ENCODE data around the gene SYT11. TPM values are rescaled to one million over a fixed set of nuclear protein-coding genes. Genes with fewer than 3 reads are reported as not detected.

SYT11 gene
- total RNA-seq, 1 donor from 2014 or later: 4.9 TPM

- Mint-ChIP-seq H3K27me3 (ENCODE audit: low read depth) (no peaks in the 10 kb centered on the region), H3K9me3 (ENCODE audit: low read depth) (no peaks in the 10 kb centered on the region), H3K4me1 (ENCODE audit: low read depth) (peaks cover 10% of the 10 kb centered on the region), H3K36me3 (ENCODE audit: low read depth) (peaks cover 5% of the 10 kb centered on the region), H3K27ac (ENCODE audit: unreplicated experiment) (no peak overlapping the region), H3K4me3 (ENCODE audit: unreplicated experiment) (no peak overlapping the region)
- no peak for DNase-seq (ENCODE audit: low spot score)
- TF ChIP-seq CTCF (IDR thresholded peaks at IDR 0.05): no peak
Measured at GRCh38 chr1:155840386-155840785, 19.0 kb upstream of the SYT11 start.

GRCh38 chr1:155844860-155845421 lies 14.4 kb upstream of the SYT11 start:
- no peak overlapping the region for H3K4me3 Mint-ChIP-seq (ENCODE audit: unreplicated experiment)
- H3K4me1 Mint-ChIP-seq (ENCODE audit: low read depth): peaks cover 13% of the 10 kb centered on the region
- H3K9me3 Mint-ChIP-seq (ENCODE audit: low read depth): no peaks in the 10 kb centered on the region
- H3K36me3 Mint-ChIP-seq (ENCODE audit: low read depth): peaks cover 11% of the 10 kb centered on the region
- TF ChIP-seq CTCF (IDR thresholded peaks at IDR 0.05): no peak
- no peak for DNase-seq (ENCODE audit: low spot score)
- no peaks in the 10 kb centered on the region for H3K27me3 Mint-ChIP-seq (ENCODE audit: low read depth)
- H3K27ac Mint-ChIP-seq (ENCODE audit: unreplicated experiment): no peak overlapping the region

- TF ChIP-seq CTCF (IDR thresholded peaks at IDR 0.05): no peak
- no peaks in the 10 kb centered on the region for H3K27me3 Mint-ChIP-seq (ENCODE audit: low read depth)
- no peak overlapping the region for H3K27ac Mint-ChIP-seq (ENCODE audit: unreplicated experiment)
- H3K4me1 Mint-ChIP-seq (ENCODE audit: low read depth): peaks cover 20% of the 10 kb centered on the region
- peaks cover 22% of the 10 kb centered on the region for H3K36me3 Mint-ChIP-seq (ENCODE audit: low read depth)
- H3K4me3 Mint-ChIP-seq (ENCODE audit: unreplicated experiment): no peak overlapping the region
- DNase-seq (ENCODE audit: low spot score): no peak
- no peaks in the 10 kb centered on the region for H3K9me3 Mint-ChIP-seq (ENCODE audit: low read depth)
Measured at GRCh38 chr1:155847823-155848529, 11.4 kb upstream of the SYT11 start.

GRCh38 chr1:155850345-155850744 lies 9.0 kb upstream of the SYT11 start:
- no peak for DNase-seq (ENCODE audit: low spot score)
- Mint-ChIP-seq H3K27ac (ENCODE audit: unreplicated experiment) (peak overlapping the region; percentile 45), H3K4me3 (ENCODE audit: unreplicated experiment) (no peak overlapping the region), H3K9me3 (ENCODE audit: low read depth) (no peaks in the 10 kb centered on the region), H3K27me3 (ENCODE audit: low read depth) (no peaks in the 10 kb centered on the region), H3K36me3 (ENCODE audit: low read depth) (peaks cover 29% of the 10 kb centered on the region), H3K4me1 (ENCODE audit: low read depth) (peaks cover 21% of the 10 kb centered on the region)
- TF ChIP-seq CTCF (IDR thresholded peaks at IDR 0.05): no peak

GRCh38 chr1:155856257-155856974 lies 3.0 kb upstream of the SYT11 start:
- no peak for TF ChIP-seq CTCF (IDR thresholded peaks at IDR 0.05)
- Mint-ChIP-seq H3K4me3 (ENCODE audit: unreplicated experiment) (peak overlapping the region; percentile 95), H3K9me3 (ENCODE audit: low read depth) (no peaks in the 10 kb centered on the region), H3K27ac (ENCODE audit: unreplicated experiment) (peak overlapping the region; percentile 97), H3K36me3 (ENCODE audit: low read depth) (peaks cover 16% of the 10 kb centered on the region), H3K4me1 (ENCODE audit: low read depth) (peaks cover 40% of the 10 kb centered on the region), H3K27me3 (ENCODE audit: low read depth) (no peaks in the 10 kb centered on the region)
- DNase-seq (ENCODE audit: low spot score): no peak
